ENCODE measurements around the gene RNF121.

RNF121 gene

DNA sequence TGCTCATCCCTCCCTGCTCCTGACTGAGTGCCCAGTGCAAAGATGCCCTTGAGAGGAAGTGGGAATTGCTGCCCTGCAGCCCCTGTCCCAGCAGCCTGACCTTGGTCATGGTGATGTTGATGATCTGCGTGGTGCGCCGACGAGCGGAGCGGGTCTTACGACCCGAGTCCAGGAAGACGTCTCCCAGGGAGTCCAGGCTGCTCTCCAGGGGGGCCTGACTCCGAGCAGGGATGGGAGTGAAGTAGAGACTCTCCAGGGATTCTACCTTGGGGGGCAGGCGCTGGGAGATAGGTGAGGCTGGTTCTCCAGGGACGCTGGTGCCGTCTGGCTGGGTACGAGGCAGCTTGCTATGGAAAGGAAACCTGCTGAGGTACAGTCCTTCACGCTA, 78.2 kb downstream of the RNF121 start:
- no peak for DNase-seq

GRCh38 chr11:72007587-72007986, 78.7 kb downstream of the RNF121 start:
- DNase-seq = no peak

GRCh38 chr11:72008728-72009127, 79.9 kb downstream of the RNF121 start:
- no peak for DNase-seq

- DNase-seq = no peak
These were observed 80.3 kb downstream of the RNF121 start for GRCh38 chr11:72009156-72009555.

DNA sequence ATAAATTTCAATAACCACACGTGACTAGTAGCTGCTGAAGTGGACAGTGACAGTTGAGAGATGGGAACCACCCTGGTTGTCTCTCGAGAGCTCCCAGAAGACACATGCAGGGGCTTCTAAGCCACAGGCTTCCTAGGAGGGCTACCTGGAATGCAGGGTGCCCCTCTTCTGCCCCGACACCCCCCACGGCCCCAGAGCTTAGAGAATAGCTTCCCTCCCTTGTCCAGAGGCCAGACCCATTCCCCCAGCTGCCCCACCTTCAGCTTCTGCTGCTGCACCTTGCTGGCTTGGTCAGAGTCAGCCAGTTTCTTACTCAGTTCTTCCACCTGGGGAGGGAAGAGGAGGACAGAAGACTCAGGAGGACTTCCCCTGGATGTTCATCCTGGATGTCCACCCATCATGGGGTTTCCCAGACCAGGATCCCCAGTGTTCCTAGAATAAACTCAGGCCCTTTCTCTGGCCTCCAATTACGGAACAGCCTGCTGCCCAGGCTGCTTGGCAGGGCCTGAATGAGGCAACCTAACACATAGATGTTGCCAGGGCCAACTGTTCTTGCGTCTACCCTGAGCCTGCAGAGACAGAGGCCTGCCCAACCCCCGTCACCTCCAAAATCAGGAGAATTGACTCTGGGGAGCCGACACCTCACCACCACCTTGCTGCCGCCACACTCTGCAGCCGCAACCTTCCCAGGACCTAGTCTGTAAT, 81.8 kb downstream of the RNF121 start:
- DNase-seq = no peak

DNA sequence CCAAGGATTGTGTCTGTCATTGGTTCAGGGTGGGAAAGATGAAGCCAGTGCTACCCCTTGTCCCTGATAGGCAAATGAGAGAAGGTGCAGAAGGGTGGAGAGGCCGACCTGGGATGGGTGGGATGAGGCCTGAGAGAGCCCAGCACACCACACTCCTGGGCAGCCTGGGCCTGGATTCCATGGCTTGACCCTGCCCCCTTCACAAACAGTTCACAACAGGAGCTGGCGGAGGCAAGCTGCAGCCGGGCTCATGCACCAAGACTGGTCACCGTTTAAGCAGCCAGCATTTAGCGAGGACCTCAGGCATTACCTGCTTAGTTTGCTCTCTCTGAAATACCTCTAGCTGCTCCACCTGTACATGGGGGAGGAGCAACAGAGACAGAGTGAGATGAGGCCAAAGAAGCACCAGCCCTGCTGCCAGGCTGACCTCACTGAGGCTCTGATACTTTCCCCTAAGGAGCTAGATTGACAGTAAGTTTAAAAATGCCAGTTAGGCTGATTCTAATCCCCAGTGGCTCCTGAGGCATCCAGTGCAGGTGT, 83.3 kb downstream of the RNF121 start:
- DNase-seq = no peak

DNA sequence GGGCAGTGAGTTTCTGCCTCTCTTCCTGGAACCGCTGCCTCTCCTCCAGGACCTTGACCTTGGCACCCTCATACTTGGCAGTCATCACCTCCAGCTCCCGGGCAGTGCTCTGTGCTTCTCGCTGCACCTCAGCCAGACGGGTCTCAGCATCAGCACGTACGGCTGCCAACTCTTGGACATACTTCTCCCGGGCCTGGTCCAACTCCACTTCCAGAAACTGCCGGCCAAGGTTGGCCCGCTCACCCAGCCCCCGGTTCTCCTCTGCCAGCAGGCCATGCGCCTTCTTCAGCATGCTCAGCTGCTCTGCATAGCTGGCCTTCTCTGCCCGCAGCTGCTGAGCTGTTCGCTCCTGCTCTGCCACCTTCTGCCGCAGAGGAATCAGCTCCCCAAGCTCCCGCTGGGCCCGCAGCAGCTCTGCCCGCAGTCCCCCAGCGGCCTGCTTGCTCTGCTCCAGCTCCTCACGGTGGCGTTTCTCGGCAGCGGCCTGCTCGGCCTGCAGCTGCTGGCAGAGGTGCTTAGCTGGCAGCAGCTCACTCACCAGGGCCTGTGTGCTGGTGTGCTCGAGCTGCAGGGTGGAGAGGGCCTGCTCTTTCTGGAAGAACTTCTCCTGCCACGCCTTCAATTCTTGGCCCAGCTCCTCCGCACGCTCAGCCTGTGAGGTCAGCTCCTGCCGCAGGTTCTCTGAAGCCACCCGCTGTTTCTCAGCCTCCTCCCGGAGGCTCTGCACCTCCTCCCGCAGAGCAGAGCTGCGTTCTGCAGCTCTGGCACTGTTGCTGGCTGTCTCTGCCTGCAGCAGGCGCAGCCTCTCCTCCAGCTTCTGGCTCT, 84.3 kb downstream of the RNF121 start:
- no peak for DNase-seq

GRCh38 chr11:72013765-72014711, 85.2 kb downstream of the RNF121 start:
- DNase-seq = no peak

DNA sequence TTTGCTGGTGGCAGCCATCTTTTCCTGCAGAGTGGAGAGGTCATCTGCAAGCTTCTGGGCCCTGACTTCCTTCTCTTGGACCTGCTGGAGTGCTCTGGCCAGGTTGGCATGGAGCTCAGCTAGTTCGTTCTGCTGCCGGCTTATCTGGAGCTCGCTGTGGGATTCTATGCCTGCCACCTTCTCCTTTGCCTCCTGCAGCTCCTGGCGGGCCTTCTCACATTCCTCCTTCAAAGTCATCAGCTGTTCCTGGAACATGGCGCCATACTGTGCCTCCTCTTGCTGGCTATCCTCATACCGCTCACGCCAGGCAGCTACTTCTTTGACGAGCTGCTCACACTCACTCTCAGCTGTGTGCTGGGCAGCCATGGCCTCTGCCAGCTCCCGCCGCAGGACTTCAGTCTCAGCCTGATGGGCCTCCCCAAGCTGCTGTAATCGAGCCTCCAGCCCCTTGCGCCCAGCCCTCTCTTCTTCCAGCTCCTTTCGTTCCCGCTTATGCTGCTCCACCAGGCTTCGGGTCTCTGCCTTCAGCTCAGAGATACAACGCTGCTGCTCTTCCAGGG, 86.0 kb downstream of the RNF121 start:
- no peak for DNase-seq

- DNase-seq = no peak
These were observed 86.7 kb downstream of the RNF121 start for GRCh38 chr11:72015511-72016061.

DNA sequence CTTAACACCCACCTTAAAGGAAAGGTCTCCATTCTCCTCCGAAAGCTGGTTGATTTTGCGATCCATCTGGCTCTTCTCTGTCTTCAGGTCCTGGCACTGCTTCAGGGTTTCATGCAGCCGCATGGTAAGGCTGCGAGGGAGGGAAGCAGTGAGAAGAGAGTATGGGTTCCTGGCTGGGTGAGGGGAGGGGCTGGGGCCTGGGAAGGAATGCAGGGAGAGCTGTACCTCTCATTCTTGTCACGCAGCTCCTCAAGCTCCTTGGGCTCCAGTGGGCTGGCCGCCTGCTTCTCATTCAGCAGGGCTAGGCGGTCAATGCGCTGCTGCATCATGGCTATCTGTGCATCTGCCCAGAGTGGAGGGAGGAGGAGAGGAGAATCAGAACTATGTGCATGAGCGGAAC, 89.3 kb downstream of the RNF121 start:
- no peak for DNase-seq

GRCh38 chr11:72023335-72023734, 94.5 kb downstream of the RNF121 start:
- DNase-seq = no peak

GRCh38 chr11:72024069-72024754, 95.4 kb downstream of the RNF121 start:
- no peak for DNase-seq

- DNase-seq = no peak
These were observed 97.2 kb downstream of the RNF121 start for GRCh38 chr11:72026090-72026489.

DNA sequence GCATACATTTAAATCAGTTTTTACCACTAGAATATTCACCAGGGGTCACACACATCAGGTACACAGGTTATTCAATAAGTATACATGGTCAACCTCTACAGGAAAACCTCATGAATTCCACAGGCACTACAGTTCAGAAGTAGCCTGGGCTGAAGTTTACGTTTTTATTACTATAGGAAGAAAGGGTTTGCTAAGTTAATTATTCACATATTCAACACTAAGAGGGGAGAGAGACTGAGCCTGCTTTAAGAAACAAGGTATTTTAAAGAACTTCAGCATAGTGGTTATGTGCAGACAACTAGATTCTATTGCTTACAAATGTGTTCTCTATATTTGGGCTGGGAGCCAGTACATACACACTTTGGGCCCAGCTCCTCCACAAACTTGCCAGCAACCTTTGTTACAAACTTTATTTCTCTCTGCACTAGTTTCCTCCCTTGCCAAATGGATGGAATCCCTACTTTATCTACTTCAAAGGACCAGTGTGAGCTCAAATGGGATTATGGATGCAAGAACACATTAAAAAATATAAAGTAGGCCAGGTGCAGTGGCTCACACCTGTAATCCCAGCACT, 101.7 kb downstream of the RNF121 start:
- DNase-seq = no peak

DNA sequence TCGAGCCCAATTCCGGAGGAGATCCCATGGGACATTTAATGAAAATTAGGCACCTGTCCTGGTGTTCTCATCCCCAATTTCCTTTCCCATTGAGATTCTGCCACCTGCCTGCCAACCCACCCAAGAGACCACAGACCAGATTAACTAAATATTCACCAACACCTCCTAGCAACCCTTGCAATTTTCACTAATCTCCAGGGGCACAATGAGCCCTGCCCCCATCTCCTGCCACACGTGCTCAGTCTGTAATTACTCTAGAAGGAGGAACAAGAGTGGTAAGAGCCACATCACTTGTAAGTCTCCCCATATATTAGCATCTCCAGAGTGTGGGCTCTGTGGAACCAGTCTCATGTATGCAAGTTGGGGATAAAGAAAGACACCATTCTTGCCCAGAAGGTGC, 107.8 kb downstream of the RNF121 start:
- no peak for DNase-seq

GRCh38 chr11:72037554-72038311, 108.9 kb downstream of the RNF121 start:
- DNase-seq = no peak

GRCh38 chr11:72038491-72038890, 109.6 kb downstream of the RNF121 start:
- no peak for DNase-seq

DNA sequence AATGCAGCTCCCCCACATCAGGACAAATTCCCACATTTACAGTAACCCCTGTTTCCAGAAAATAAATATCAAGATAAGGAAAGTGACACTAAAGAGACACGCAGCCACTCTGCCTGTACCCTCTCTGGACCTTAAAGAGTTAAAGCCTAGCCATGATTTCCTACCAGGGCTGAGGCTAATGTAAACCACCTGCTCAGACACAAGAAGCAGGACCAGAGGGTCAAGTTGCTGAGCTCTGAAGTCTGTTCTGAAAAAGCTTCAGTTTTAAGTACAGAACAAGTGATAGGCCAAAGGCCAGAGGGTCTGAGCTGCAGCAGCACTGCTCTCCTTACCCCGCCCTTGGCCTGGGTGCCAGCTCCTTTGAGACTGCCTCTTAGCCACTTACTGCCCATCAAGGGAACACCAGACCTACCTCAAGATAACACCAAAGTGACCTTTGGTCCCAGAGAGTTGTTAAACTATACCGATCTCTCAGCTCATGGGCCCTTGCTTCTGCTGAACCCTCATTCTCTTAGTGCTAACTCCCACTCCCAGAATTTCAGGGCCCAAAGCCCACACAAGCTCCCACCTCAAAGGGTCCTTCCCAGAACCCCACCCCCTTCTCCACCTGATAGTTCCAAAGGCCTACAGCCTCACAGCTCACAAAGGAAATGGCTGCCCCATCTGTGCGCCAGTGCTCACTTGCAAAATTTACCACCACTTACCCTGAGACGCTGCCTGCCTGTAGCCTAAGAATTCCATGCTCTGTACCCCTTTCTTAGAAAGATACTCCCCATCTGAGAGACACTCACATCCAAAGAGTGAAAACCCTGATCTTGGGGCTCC, 110.4 kb downstream of the RNF121 start:
- no peak for DNase-seq
